Choroid plexus epithelial cell (primary cell): ENCODE measurements around the gene RIOK1.

Experiments used
- DNase-seq: peaks from one replicate; pipeline ENCODE4 v3.0.0-alpha.2; 2010; ENCODE audit warnings: low read depth
- H3K4me3 ChIP-seq: 2 replicates; pipeline ENCODE4 v1.5.1; 2011; ENCODE audit warnings: low read depth, mild to moderate bottlenecking, control low read depth, low read length, moderate library complexity
- CTCF ChIP-seq: conservative IDR thresholded peaks from 2 replicates; pipeline ENCODE4 v1.5.1; 2011; ENCODE audit warnings: low read depth, mild to moderate bottlenecking, control low read depth, inconsistent platforms, low read length, moderate library complexity

RIOK1 gene

DNA sequence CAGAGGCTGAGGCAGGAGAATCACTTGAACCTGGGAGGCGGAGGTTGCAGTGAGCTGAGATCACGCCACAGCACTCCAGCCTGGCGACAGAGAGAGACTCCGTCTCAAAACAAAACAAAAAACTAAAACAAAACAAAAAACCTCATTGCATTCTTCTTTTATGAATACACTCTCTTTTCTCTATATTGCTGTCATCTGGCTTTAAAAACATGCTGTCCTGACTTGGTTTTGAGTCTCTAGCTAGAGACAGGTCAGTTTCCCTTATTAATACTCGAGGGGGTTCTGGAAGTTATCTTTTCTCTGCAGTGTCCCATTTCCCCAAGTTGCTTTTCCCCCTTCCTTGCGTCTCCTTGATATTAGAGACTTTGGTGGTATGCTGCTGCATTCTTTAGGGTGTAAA lies 50.9 kb downstream of the RIOK1 start:
- DNase-seq = no peak
- no peak overlapping the region for H3K4me3 ChIP-seq
- TF ChIP-seq CTCF = no peak

DNA sequence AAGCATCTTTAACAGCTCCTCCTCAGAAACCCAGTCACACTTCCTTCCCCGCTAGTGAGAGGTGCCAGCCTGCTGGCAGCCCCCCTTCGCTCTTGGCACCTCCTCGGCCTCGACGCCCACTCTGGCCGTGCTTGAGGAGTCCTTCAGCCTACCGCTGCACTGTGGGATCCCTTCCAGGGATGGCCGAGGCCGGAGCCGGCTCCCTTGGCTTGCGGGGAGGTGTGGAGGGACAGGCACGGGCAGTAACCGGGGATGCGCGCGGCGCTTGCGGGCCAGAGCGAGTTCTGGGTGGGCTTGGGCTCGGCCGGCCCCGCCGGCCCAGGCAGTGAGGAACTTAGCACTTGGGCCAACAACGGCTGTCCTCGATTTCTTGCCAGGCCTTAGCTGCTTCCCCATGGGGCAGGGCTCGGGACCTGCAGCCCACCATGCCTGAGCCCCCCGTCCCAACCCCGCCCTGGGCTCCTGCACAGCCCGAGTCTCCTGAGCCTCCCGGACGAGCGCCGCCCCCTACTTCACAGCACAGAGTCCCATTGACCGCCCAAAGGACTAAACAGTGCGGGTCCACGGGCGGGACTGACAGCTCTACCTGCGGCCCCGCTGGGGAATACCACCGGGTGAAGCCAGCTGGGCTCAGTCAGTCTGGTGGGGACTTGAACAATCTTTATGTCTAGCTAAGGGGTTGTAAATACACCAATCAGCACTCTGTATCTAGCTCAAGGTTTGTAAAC lies 51.6 kb downstream of the RIOK1 start:
- TF ChIP-seq CTCF = no peak
- DNase-seq = no peak
- no peak overlapping the region for H3K4me3 ChIP-seq

DNA sequence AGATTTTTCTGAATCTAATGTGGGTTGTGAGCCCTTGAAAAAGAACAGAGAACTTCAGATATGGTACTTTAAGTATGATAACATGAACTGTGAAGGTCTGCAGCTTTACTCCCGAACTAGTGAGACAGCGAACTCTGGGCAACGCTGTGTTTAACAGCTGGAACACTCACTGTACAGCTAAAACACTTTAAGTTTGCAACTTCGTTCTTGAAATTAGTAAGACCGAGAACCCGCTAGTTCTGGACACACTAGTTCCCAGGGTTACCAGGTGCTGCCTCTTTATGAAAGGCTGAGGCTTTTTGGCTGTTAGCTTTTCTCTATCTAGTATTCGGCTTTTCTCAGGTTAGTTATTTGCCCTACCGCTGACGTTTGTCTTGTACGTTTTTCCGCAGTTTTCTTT lies 52.9 kb downstream of the RIOK1 start:
- TF ChIP-seq CTCF = no peak
- no peak for DNase-seq
- H3K4me3 ChIP-seq = no peak overlapping the region

GRCh38 chr6:7445101-7445500 lies 55.5 kb downstream of the RIOK1 start:
- no peak overlapping the region for H3K4me3 ChIP-seq
- no peak for TF ChIP-seq CTCF
- DNase-seq = no peak

GRCh38 chr6:7445885-7446461 lies 56.4 kb downstream of the RIOK1 start:
- DNase-seq = no peak
- TF ChIP-seq CTCF = no peak
- no peak overlapping the region for H3K4me3 ChIP-seq

DNA sequence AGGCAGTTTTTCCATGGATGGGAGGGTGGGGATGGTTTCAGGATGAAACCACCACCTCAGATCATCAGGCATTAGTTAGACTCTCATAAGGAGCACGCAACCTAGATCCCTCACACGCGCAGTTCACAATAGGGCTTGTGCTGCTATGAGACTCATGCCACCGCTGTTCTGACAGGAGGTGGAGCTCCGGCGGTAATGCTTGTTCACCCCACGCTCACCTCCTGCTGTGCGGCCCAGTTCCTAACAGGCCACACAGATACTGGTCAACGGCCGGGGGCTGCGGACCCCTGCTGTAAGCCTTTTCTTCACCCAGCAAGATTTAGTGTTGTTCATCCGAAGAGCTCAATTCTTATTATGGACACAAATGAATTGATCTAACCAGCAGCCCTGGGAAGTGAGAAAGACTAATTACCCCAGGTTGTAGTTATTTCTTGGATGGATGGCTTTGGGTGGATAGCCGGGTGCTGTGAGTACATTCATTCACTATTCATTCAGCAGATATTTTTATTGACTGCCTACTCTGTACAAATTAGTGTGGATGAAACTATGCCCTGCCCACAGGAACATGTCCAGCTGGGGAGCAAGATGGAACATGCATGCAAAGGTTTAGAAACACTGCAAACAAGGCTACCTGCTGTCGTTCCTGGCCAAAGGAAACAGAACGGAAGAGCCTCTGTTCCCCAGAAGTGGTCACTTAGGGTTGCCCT lies 57.2 kb downstream of the RIOK1 start:
- no peak for DNase-seq
- no peak for TF ChIP-seq CTCF
- H3K4me3 ChIP-seq = no peak overlapping the region
